Measurements from ENCODE around the gene KRT75. TPM values are rescaled to one million over a fixed set of nuclear protein-coding genes. Genes with fewer than 3 reads are reported as not detected.

Gene KRT75
- total RNA-seq, 1 experiment from 2014 or later, result not detected

GRCh38 chr12:52380271-52380694 is 53.9 kb downstream of the KRT75 start:
- no peak overlapping the region for H4K5ac ChIP-seq (ENCODE audit: insufficient read length, low read depth, low read length)
- WGBS (ENCODE audit: extremely low coverage, insufficient read length, low lambda C conversion rate), result no CpG with 5 or more reads among the region's 15 CpGs
- no peak overlapping the region for H2BK20ac ChIP-seq (ENCODE audit: low read depth, low read length, poor library complexity, severe bottlenecking)
- H3K23ac ChIP-seq (ENCODE audit: insufficient read length, low read depth, low read length), result no peak overlapping the region
- H2BK12ac ChIP-seq (ENCODE audit: insufficient read length, low read depth, low read length), result no peak overlapping the region
- H3K9ac ChIP-seq (ENCODE audit: extremely low read depth, insufficient read length, low read length), result no peak overlapping the region
- no peaks in the 10 kb centered on the region for H3K79me1 ChIP-seq (ENCODE audit: insufficient read depth, low read depth, low read length, poor library complexity, severe bottlenecking)
- H3K27me3 ChIP-seq (ENCODE audit: insufficient read depth, low read length), result no peaks in the 10 kb centered on the region
- Mint-ChIP-seq H3K27me3 (ENCODE audit: low read depth) (peaks cover 19% of the 10 kb centered on the region), H3K9me3 (no peaks in the 10 kb centered on the region; a peak in 1 of 5 replicates), H3K27ac (no peak overlapping the region), H3K4me3 (no peak overlapping the region), H3K4me1 (no peaks in the 10 kb centered on the region), H3K36me3 (ENCODE audit: insufficient read depth in 1 of 3, low read depth in 3 of 3) (no peaks in the 10 kb centered on the region; a peak in 1 of 7 replicates)
- no peak overlapping the region for H2BK15ac ChIP-seq (ENCODE audit: low read depth, low read length)
- no peaks in the 10 kb centered on the region for H4K20me1 ChIP-seq (ENCODE audit: control insufficient read depth, insufficient read depth, insufficient read length)
- H3K56ac ChIP-seq (ENCODE audit: insufficient read length, low read depth, low read length), result no peak overlapping the region
- no peaks in the 10 kb centered on the region for H3K4me1 ChIP-seq (ENCODE audit: insufficient read depth, low read length)
- H3K23me2 ChIP-seq (ENCODE audit: insufficient read length, low read depth, low read length, poor library complexity, severe bottlenecking), result no peaks in the 10 kb centered on the region
- H4K8ac ChIP-seq (replicated peaks; ENCODE audit: insufficient read length, low read depth, low read length), result no peak overlapping the region
- H3K14ac ChIP-seq (ENCODE audit: insufficient read depth, low read length), result no peak overlapping the region
- H3K9me3 ChIP-seq (ENCODE audit: control insufficient read depth, low read depth, low read length), result no peaks in the 10 kb centered on the region
- H3K4me2 ChIP-seq (ENCODE audit: insufficient read depth, insufficient read length, low read length), result no peak overlapping the region
- H3K18ac ChIP-seq (ENCODE audit: insufficient read length, low read depth, low read length), result no peak overlapping the region
- H2BK120ac ChIP-seq (ENCODE audit: low read depth, low read length, poor library complexity, severe bottlenecking), result no peak overlapping the region
- H2AK5ac ChIP-seq (ENCODE audit: insufficient read length, low read length), result no peak overlapping the region
- DNase-seq, result peak; percentile 81
- H3K4ac ChIP-seq (ENCODE audit: low read depth, low read length), result no peak overlapping the region
- no peak overlapping the region for H4K91ac ChIP-seq (ENCODE audit: insufficient read length, low read depth, low read length)
- H2BK5ac ChIP-seq (ENCODE audit: insufficient read length, low read length), result no peak overlapping the region
- no peaks in the 10 kb centered on the region for H3K79me2 ChIP-seq (ENCODE audit: insufficient read depth, low read length)
- TF ChIP-seq, protein P1, sequence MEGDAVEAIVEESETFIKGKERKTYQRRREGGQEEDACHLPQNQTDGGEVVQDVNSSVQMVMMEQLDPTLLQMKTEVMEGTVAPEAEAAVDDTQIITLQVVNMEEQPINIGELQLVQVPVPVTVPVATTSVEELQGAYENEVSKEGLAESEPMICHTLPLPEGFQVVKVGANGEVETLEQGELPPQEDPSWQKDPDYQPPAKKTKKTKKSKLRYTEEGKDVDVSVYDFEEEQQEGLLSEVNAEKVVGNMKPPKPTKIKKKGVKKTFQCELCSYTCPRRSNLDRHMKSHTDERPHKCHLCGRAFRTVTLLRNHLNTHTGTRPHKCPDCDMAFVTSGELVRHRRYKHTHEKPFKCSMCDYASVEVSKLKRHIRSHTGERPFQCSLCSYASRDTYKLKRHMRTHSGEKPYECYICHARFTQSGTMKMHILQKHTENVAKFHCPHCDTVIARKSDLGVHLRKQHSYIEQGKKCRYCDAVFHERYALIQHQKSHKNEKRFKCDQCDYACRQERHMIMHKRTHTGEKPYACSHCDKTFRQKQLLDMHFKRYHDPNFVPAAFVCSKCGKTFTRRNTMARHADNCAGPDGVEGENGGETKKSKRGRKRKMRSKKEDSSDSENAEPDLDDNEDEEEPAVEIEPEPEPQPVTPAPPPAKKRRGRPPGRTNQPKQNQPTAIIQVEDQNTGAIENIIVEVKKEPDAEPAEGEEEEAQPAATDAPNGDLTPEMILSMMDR (conservative IDR thresholded peaks at IDR 0.05), result peak; percentile 69
- H2AFZ ChIP-seq (ENCODE audit: low read length), result no peak overlapping the region
- no peak overlapping the region for H3K27ac ChIP-seq (ENCODE audit: insufficient read length, low read depth, low read length)
- H3T11ph ChIP-seq (ENCODE audit: low read length), result no peak overlapping the region
